Neuronal stem cell (in vitro differentiated cells): ENCODE measurements around the gene UGT1A6.

Experiments
- DNase-seq: peaks from one replicate; pipeline ENCODE4 v3.0.0-alpha.2; 2013; ENCODE audit warnings: low spot score
- H2AFZ ChIP-seq: one replicate; pipeline ENCODE4 v1.6.1; 2013; ENCODE audit warnings: mild to moderate bottlenecking, low read length, inconsistent platforms
- H2AK5ac ChIP-seq: 2 replicates; pipeline ENCODE4 v1.6.1; 2013; ENCODE audit warnings: low read depth, mild to moderate bottlenecking, inconsistent platforms, low read length, moderate library complexity, mixed read lengths
- H2BK120ac ChIP-seq: 2 replicates; pipeline ENCODE4 v1.6.1; 2013; ENCODE audit warnings: low read depth, mild to moderate bottlenecking, inconsistent platforms, low read length, moderate library complexity, mixed read lengths
- H2BK12ac ChIP-seq: one replicate; pipeline ENCODE4 v1.6.1; 2013; ENCODE audit warnings: low read length, inconsistent platforms
- H2BK15ac ChIP-seq: 2 replicates; pipeline ENCODE4 v1.6.1; 2013; ENCODE audit warnings: mild to moderate bottlenecking, low read length, inconsistent platforms, mixed read lengths
- H2BK5ac ChIP-seq: one replicate; pipeline ENCODE4 v1.6.1; 2013; ENCODE audit warnings: inconsistent platforms, mild to moderate bottlenecking, low read length, moderate library complexity
- H3K14ac ChIP-seq: one replicate; pipeline ENCODE4 v1.6.1; 2013; ENCODE audit warnings: low read length, inconsistent platforms
- H3K18ac ChIP-seq: 2 replicates; pipeline ENCODE4 v1.6.1; 2013; ENCODE audit warnings: low read length, inconsistent platforms
- H3K23ac ChIP-seq: 2 replicates; pipeline ENCODE4 v1.6.1; 2013; ENCODE audit warnings: low read depth, mild to moderate bottlenecking, mixed read lengths, low read length, inconsistent platforms; ENCODE audit not compliant: poor library complexity
- H3K27ac ChIP-seq: replicated peaks from 3 replicates; pipeline ENCODE4 v1.5.1; 2013; ENCODE audit warnings: low read length, inconsistent platforms
- H3K27me3 ChIP-seq, 3 experiments: 2 replicates each; pipeline ENCODE4 v1.6.1; 2013; ENCODE audit warnings: low read length in 3 of 3, mild to moderate bottlenecking in 2 of 3, inconsistent platforms in 1 of 3, low read depth in 1 of 3, mixed read lengths in 1 of 3, moderate library complexity in 1 of 3; ENCODE audit not compliant: control insufficient read depth in 3 of 3, insufficient read depth in 3 of 3
- H3K36me3 ChIP-seq, 2 donors: replicated peaks in 1 of 2; 2 replicates each; pipeline ENCODE4 v1.6.1; 2013; ENCODE audit warnings: low read length in 2 of 2; ENCODE audit not compliant: control insufficient read depth in 2 of 2, insufficient read depth in 2 of 2
- H3K4ac ChIP-seq: 2 replicates; pipeline ENCODE4 v1.6.1; 2013; ENCODE audit warnings: inconsistent platforms, mild to moderate bottlenecking, low read length, moderate library complexity
- H3K4me1 ChIP-seq, 2 donors: 1 replicate in 1 of 2; 2 replicates in 1 of 2; pipeline ENCODE4 v1.6.1; 2013; ENCODE audit warnings: low read length in 2 of 2, low read depth in 1 of 2; ENCODE audit not compliant: control insufficient read depth in 2 of 2, insufficient read depth in 1 of 2
- H3K4me2 ChIP-seq: one replicate; pipeline ENCODE4 v1.6.1; 2013; ENCODE audit warnings: mild to moderate bottlenecking, low read length, inconsistent platforms; ENCODE audit not compliant: insufficient read depth, poor library complexity, severe bottlenecking
- H3K4me3 ChIP-seq, 2 donors: 2 replicates each; pipeline ENCODE4 v1.5.1; 2013; ENCODE audit warnings: low read length in 2 of 2, mild to moderate bottlenecking in 2 of 2, inconsistent platforms in 1 of 2, moderate library complexity in 1 of 2
- H3K79me1 ChIP-seq: one replicate; pipeline ENCODE4 v1.6.1; 2013; ENCODE audit warnings: low read depth, mild to moderate bottlenecking, inconsistent platforms, low read length, moderate library complexity
- H3K9ac ChIP-seq: one replicate; pipeline ENCODE4 v1.6.1; 2013; ENCODE audit warnings: mild to moderate bottlenecking, low read depth, low read length, inconsistent platforms; ENCODE audit not compliant: poor library complexity
- H3K9me3 ChIP-seq, 2 donors: replicated peaks in 1 of 2; 2 replicates each; pipeline versions ENCODE3 to v1.6.1; 2013; ENCODE audit warnings: low read length in 2 of 2, mild to moderate bottlenecking in 2 of 2, inconsistent platforms in 1 of 2, low read depth in 1 of 2, mixed read lengths in 1 of 2, moderate library complexity in 1 of 2; ENCODE audit not compliant: control insufficient read depth in 2 of 2, insufficient read depth in 1 of 2
- H4K8ac ChIP-seq: one replicate; pipeline ENCODE4 v1.6.1; 2013; ENCODE audit warnings: low read depth, mild to moderate bottlenecking, inconsistent platforms, low read length, moderate library complexity
- H4K91ac ChIP-seq: one replicate; pipeline ENCODE4 v1.6.1; 2013; ENCODE audit warnings: low read length, low read depth, mild to moderate bottlenecking, inconsistent platforms; ENCODE audit not compliant: poor library complexity
- WGBS, 2 donors: extraction: QIAGEN DNeasy Blood & Tissue Kit; methylation state at CpG; one replicate each; pipeline ENCODE4 v1.1.7; 2013; ENCODE audit warnings: missing lambda C conversion rate in 2 of 2, mixed read lengths in 1 of 2; ENCODE audit not compliant: insufficient read length in 2 of 2, insufficient replicate concordance in 1 of 2; ENCODE audit errors: extremely low coverage in 2 of 2; 5-methylcytosine and 5-hydroxymethylcytosine counted together

Gene UGT1A6

DNA sequence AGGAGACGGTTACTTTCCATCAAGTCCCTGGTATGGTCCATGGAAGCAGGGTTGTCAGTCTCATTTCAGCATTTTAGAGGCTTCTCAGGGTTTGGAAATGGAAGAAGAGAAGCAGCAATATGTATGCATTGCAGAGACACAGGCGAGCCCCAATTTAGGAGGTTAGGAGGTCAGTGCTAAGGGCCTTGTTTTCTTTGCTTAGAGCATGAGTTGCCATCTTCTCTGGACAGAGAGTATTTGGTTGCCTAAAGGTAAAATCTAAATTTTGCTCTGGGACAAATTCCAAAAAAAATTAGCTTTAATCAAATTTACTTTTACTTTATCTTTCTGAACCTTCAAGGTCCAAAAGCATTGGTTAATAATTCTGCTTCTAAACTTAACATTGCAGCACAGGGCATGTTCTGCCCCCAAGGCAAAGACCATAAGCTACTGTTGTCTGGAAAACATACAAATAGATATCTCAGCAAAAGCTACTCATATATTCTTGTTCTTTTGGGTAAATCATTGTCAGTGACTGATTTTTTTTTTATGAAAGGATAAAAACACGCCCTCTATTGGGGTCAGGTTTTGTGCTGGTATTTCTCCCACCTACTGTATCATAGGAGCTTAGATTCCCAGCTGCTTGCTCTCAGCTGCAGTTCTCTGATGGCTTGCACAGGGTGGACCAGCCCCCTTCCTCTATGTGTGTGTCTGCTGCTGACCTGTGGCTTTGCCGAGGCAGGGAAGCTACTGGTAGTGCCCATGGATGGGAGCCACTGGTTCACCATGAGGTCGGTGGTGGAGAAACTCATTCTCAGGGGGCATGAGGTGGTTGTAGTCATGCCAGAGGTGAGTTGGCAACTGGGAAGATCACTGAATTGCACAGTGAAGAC, 21.2 kb upstream of the UGT1A6 start, which contains the start of gene UGT1A9:
Gene UGT1A9 (plus strand): TSS at position 609 of the 872 bp plus-strand sequence. CDS start 37 bp downstream, at position 646.
- Histone ChIP-seq H4K8ac (no peak within 1 kb of the TSS), H3K4me1 (no peaks in the 10 kb centered on the region), H3K27ac (no peak within 1 kb of the TSS), H3K4me2 (no peak within 1 kb of the TSS), H3K23ac (no peak within 1 kb of the TSS), H3K4me3 (no peak within 1 kb of the TSS), H3K4ac (no peak within 1 kb of the TSS), H4K91ac (no peak within 1 kb of the TSS), H3K14ac (no peak within 1 kb of the TSS), H3K18ac (no peak within 1 kb of the TSS), H2BK12ac (no peak within 1 kb of the TSS), H2AFZ (no peak within 1 kb of the TSS), H2BK15ac (no peak within 1 kb of the TSS), H2BK120ac (no peak within 1 kb of the TSS), H3K36me3 (no peaks in the 10 kb centered on the region), H3K79me1 (no peaks in the 10 kb centered on the region), H3K9me3 (no peaks in the 10 kb centered on the region), H3K9ac (no peak within 1 kb of the TSS), H2AK5ac (no peak within 1 kb of the TSS), H2BK5ac (no peak within 1 kb of the TSS), H3K27me3 (no peaks in the 10 kb centered on the region)
- WGBS, 2 donors = no CpG with 5 or more reads among the region's 5 CpGs
- no peak for DNase-seq

DNA sequence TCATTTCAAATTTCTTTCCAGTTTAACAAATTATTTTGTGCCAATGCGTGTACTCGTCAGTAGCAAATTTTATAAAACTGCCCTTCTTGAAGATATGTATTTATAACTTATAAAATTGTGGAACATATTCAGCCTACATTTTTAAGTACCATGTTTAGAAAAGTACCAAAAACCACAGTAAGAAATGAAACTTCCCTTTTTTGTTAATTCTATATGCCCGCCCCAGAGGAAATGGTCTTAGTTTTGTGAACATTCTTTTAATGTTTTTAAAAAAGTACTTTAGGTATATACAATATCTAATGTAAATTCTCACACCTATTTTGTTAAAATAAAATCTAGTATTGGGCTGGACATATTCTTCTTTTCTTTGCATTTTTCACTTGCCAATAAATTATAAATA, 19.8 kb upstream of the UGT1A6 start:
- H4K8ac ChIP-seq = no peak overlapping the region
- no peak overlapping the region for H2BK120ac ChIP-seq
- H2BK15ac ChIP-seq = no peak overlapping the region
- H4K91ac ChIP-seq = no peak overlapping the region
- WGBS, 2 donors = no CpG with 5 or more reads among the region's 3 CpGs
- no peak overlapping the region for H3K9ac ChIP-seq
- no peak for DNase-seq
- H3K36me3 ChIP-seq = no peaks in the 10 kb centered on the region
- no peaks in the 10 kb centered on the region for H3K79me1 ChIP-seq
- no peak overlapping the region for H2AFZ ChIP-seq
- H3K27ac ChIP-seq = no peak overlapping the region
- no peak overlapping the region for H2AK5ac ChIP-seq
- H2BK12ac ChIP-seq = no peak overlapping the region
- H3K23ac ChIP-seq = no peak overlapping the region
- H3K18ac ChIP-seq = no peak overlapping the region
- no peak overlapping the region for H3K14ac ChIP-seq
- no peaks in the 10 kb centered on the region for H3K9me3 ChIP-seq
- H2BK5ac ChIP-seq = no peak overlapping the region
- H3K4me3 ChIP-seq = no peak overlapping the region
- H3K4me2 ChIP-seq = no peak overlapping the region
- H3K4me1 ChIP-seq = no peaks in the 10 kb centered on the region
- H3K27me3 ChIP-seq = no peaks in the 10 kb centered on the region
- H3K4ac ChIP-seq = no peak overlapping the region

DNA sequence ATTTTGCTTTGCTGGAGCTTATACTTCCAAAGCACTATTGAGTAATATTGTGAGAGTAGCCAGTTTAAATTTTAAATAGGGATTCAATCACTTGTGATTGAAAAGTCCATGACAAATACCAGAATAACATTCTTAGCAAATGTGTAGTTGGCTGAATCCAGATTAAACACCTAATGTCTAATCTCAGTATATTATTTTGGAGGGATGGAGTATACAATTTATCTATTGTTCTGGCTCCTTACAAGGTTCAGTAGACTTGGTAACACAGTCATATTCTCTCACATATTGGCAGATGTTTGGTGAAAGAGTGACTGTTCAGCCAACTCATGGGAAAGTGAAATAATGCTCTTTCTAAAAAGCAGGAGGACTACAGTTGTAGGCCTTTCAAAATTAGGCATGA, 18.8 kb upstream of the UGT1A6 start:
- Histone ChIP-seq H3K4me1 (no peaks in the 10 kb centered on the region), H3K14ac (no peak overlapping the region), H3K23ac (no peak overlapping the region), H3K36me3 (no peaks in the 10 kb centered on the region), H2BK5ac (no peak overlapping the region), H3K79me1 (no peaks in the 10 kb centered on the region), H2AFZ (no peak overlapping the region), H3K4me3 (no peak overlapping the region), H3K27ac (no peak overlapping the region), H3K9me3 (no peaks in the 10 kb centered on the region), H2BK12ac (no peak overlapping the region), H4K91ac (no peak overlapping the region), H3K4me2 (no peak overlapping the region), H2AK5ac (no peak overlapping the region), H3K27me3 (no peaks in the 10 kb centered on the region), H3K18ac (no peak overlapping the region), H4K8ac (no peak overlapping the region), H2BK15ac (no peak overlapping the region), H3K9ac (no peak overlapping the region), H2BK120ac (no peak overlapping the region), H3K4ac (no peak overlapping the region)
- no peak for DNase-seq

DNA sequence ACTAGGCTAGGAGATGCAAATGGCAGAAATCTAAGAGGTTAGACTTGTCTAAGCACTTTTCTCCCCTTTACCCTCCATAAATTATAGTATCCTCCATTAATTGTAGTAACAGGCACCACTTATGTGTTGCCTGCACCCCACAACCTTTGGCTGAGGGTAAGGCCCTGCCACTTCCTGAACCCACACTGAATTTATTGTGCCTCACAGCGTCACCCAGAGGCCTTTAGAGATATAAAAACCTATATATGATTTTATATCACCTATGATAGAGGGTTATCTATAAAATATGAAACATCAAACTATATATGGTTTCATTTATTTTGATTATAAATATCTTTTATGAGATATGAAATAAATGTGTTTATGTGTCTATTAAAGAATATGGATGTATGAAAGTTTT, 18.4 kb upstream of the UGT1A6 start:
- H3K14ac ChIP-seq = no peak overlapping the region
- no peak overlapping the region for H3K4ac ChIP-seq
- WGBS, 2 donors = no CpG with 5 or more reads among the region's 1 CpG
- H2BK120ac ChIP-seq = no peak overlapping the region
- H2AK5ac ChIP-seq = no peak overlapping the region
- no peak overlapping the region for H4K91ac ChIP-seq
- no peak overlapping the region for H3K4me3 ChIP-seq
- no peak overlapping the region for H4K8ac ChIP-seq
- no peak overlapping the region for H3K23ac ChIP-seq
- no peak overlapping the region for H2BK5ac ChIP-seq
- H3K27me3 ChIP-seq = no peaks in the 10 kb centered on the region
- H2BK15ac ChIP-seq = no peak overlapping the region
- no peak overlapping the region for H3K4me2 ChIP-seq
- no peaks in the 10 kb centered on the region for H3K79me1 ChIP-seq
- no peak overlapping the region for H3K27ac ChIP-seq
- H3K18ac ChIP-seq = no peak overlapping the region
- DNase-seq = no peak
- no peaks in the 10 kb centered on the region for H3K9me3 ChIP-seq
- H3K36me3 ChIP-seq = no peaks in the 10 kb centered on the region
- H3K9ac ChIP-seq = no peak overlapping the region
- no peak overlapping the region for H2AFZ ChIP-seq
- H3K4me1 ChIP-seq = no peaks in the 10 kb centered on the region
- no peak overlapping the region for H2BK12ac ChIP-seq
